GM12878 (cell line): Measurements from ENCODE around the gene MEIS1. TPM values are rescaled to one million over a fixed set of nuclear protein-coding genes. Genes with fewer than 3 reads are reported as not detected.
A peak's percentile ranks its signal among the peaks of the same experiment; 100 is the strongest.

Experiments
- ATAC-seq: fragments of 200-7000 bp; cut with Tn5 transposase; 3 replicates; pipeline ENCODE4 v1.9.1; 2020; ENCODE audit warnings: mild to moderate bottlenecking, moderate library complexity
- BruUV-seq: library from RNA; stranded (reverse); fragments of 400-500 nt; replicated peaks from 2 replicates; lab custom pipeline; 2021; lab: Mats Ljungman, UMichigan
- CTCF ChIA-PET: fragments of 300-600 bp; sonication (Branson Sonifier 250); formaldehyde crosslinking; extraction: SDS; loops from one replicate; lab custom pipeline; 2021; ENCODE audit warnings: inconsistent platforms; lab: Yijun Ruan, JAX
- POLR2A ChIA-PET: fragments of 350-600 bp; formaldehyde crosslinking; extraction: SDS; loops from one replicate; lab custom pipeline; 2021; ENCODE audit warnings: inconsistent platforms; lab: Charles Lee
- RAD21 ChIA-PET: fragments of 300-600 bp; sonication (Branson Sonifier 250); formaldehyde crosslinking; loops from one replicate; lab custom pipeline; 2023; ENCODE audit warnings: antibody characterized with exemption; ENCODE audit not compliant: unreplicated experiment; lab: Charles Lee
- SMC1A ChIA-PET: fragments of 300-600 bp; sonication (Branson Sonifier 250); formaldehyde crosslinking; loops from one replicate; lab custom pipeline; 2023; ENCODE audit not compliant: unreplicated experiment, uncharacterized antibody; lab: Charles Lee
- DNase-seq: peaks from one replicate; pipeline ENCODE4 v3.0.0-alpha.2; 2011; ENCODE audit warnings: low read depth, low spot score
- FAIRE-seq: peaks from 3 replicates; lab custom pipeline; 2011; peaks lifted over from hg19 to GRCh38; lab: Jason Lieb, UNC
- H2AFZ ChIP-seq: 2 replicates; pipeline ENCODE4 v1.6.0; 2011; ENCODE audit warnings: low read depth, low read length, control low read depth; ENCODE audit not compliant: control insufficient read depth
- H3K27ac ChIP-seq: 2 replicates; pipeline ENCODE4 v1.5.1; 2011; ENCODE audit warnings: control low read depth; ENCODE audit not compliant: control insufficient read depth, insufficient read depth
- H3K27me3 ChIP-seq, 2 experiments: replicated peaks in 1 of 2; 2 replicates each; pipeline versions ENCODE4 v1.6.0 to v1.6.1; 2011; ENCODE audit warnings: low read length in 1 of 2; ENCODE audit not compliant: control insufficient read depth in 2 of 2, insufficient read depth in 2 of 2
- H3K36me3 ChIP-seq, 2 experiments: 2 replicates each; pipeline ENCODE4 v1.5.1; 2011; ENCODE audit warnings: low read length in 1 of 2; ENCODE audit not compliant: control insufficient read depth in 2 of 2, insufficient read depth in 2 of 2
- H3K4me1 ChIP-seq: 2 replicates; pipeline ENCODE4 v1.6.1; 2011; ENCODE audit warnings: mild to moderate bottlenecking, low read length, moderate library complexity, mixed read lengths; ENCODE audit not compliant: control insufficient read depth, insufficient read depth
- H3K4me2 ChIP-seq: 2 replicates; pipeline ENCODE4 v1.6.0; 2011; ENCODE audit warnings: control low read depth; ENCODE audit not compliant: control insufficient read depth, insufficient read depth
- H3K4me3 ChIP-seq: fragments of 200-600 bp; sonication (generic); 2 replicates; pipeline ENCODE4 v1.5.1; 2016
- H3K79me2 ChIP-seq: 2 replicates; pipeline ENCODE4 v1.6.0; 2011; ENCODE audit warnings: low read length; ENCODE audit not compliant: control insufficient read depth, insufficient read depth
- H3K9ac ChIP-seq: 2 replicates; pipeline ENCODE4 v1.8.0; 2011; ENCODE audit warnings: low read length, control low read depth, mixed read lengths; ENCODE audit not compliant: control insufficient read depth, insufficient read depth
- H3K9me3 ChIP-seq: replicated peaks from 3 replicates; pipeline ENCODE4 v1.5.1; 2011; ENCODE audit warnings: mild to moderate bottlenecking, low read length; ENCODE audit not compliant: control insufficient read depth, insufficient read depth
- H4K20me1 ChIP-seq: 2 replicates; pipeline ENCODE4 v1.6.0; 2011; ENCODE audit not compliant: control insufficient read depth, insufficient read depth
- BACH1 ChIP-seq: fragments of 450-650 bp; IDR thresholded peaks from 2 replicates; pipeline ENCODE4 v1.6.1; 2017; ENCODE audit warnings: mild to moderate bottlenecking, borderline replicate concordance
- CBX5 ChIP-seq: sonication (generic); IDR thresholded peaks from 2 replicates; pipeline ENCODE4 v1.6.1; 2016; ENCODE audit warnings: low read depth, moderate library complexity, mild to moderate bottlenecking, inconsistent platforms
- CHD2 ChIP-seq: IDR thresholded peaks from 2 replicates; pipeline ENCODE4 v1.6.1; 2011; ENCODE audit warnings: low read depth, low read length, improper control_type of control experiment, borderline replicate concordance
- E2F8 ChIP-seq: fragments of 450-650 bp; IDR thresholded peaks from 2 replicates; pipeline ENCODE4 v1.6.1; 2018; ENCODE audit warnings: mild to moderate bottlenecking, low read depth, moderate library complexity; ENCODE audit not compliant: partially characterized antibody
- EED ChIP-seq: sonication (generic); IDR thresholded peaks from 2 replicates; pipeline ENCODE4 v1.6.1; 2016; ENCODE audit warnings: antibody characterized with exemption, low read depth
- IKZF1 ChIP-seq: fragments of 450-650 bp; conservative IDR thresholded peaks from 2 replicates; pipeline ENCODE4 v1.6.1; 2017; ENCODE audit warnings: antibody characterized with exemption, mild to moderate bottlenecking
- MTA2 ChIP-seq: fragments of 450-650 bp; IDR thresholded peaks from 2 replicates; pipeline ENCODE4 v1.6.1; 2016; ENCODE audit warnings: low read depth, mild to moderate bottlenecking, moderate library complexity
- NFXL1 ChIP-seq: fragments of 450-650 bp; IDR thresholded peaks from 2 replicates; pipeline ENCODE4 v1.6.1; 2017; ENCODE audit warnings: antibody characterized with exemption, mild to moderate bottlenecking, borderline replicate concordance
- RB1 ChIP-seq: fragments of 450-650 bp; formaldehyde crosslinking; IDR thresholded peaks from 2 replicates; pipeline ENCODE4 v1.6.1; 2017; ENCODE audit warnings: mild to moderate bottlenecking, borderline replicate concordance
- RUNX3 ChIP-seq: IDR thresholded peaks from 2 replicates; pipeline ENCODE4 v1.6.1; 2012; ENCODE audit warnings: low read length, inconsistent platforms
- TCF3 ChIP-seq: IDR thresholded peaks from 2 replicates; pipeline ENCODE4 v1.6.1; 2012; ENCODE audit warnings: low read depth, mild to moderate bottlenecking, low read length, borderline replicate concordance; ENCODE audit not compliant: insufficient read depth
- ZBTB40 ChIP-seq: fragments of 450-650 bp; IDR thresholded peaks from 2 replicates; pipeline ENCODE4 v1.6.1; 2016; ENCODE audit warnings: mild to moderate bottlenecking, moderate library complexity, borderline replicate concordance
- ZNF592 ChIP-seq: fragments of 450-650 bp; IDR thresholded peaks from 2 replicates; pipeline ENCODE4 v1.6.1; 2017; ENCODE audit warnings: mild to moderate bottlenecking, moderate library complexity
- WGBS: methylation state at CpG from one replicate; pipeline ENCODE4 v1.1.6; 2016; ENCODE audit warnings: low lambda C conversion rate; ENCODE audit not compliant: insufficient replicate concordance, insufficient coverage; ENCODE audit errors: missing lambda C conversion rate; 5-methylcytosine and 5-hydroxymethylcytosine counted together
- in situ Hi-C: fragments of 300-500 bp; cut with MboI; formaldehyde crosslinking; loops from 9 replicates; pipeline ENCODE4 v1.14.3; 2018; ENCODE audit warnings: mixed read lengths
- intact Hi-C: fragments of 100-400 bp; cut with micrococcal nuclease; formaldehyde crosslinking; loops from one replicate; pipeline ENCODE4 v1.14.2; 2022; ENCODE audit not compliant: unreplicated experiment
- polyA plus RNA-seq, 11 experiments: library from polyadenylated mRNA; depleted of rRNA in 4 of 11; unstranded in 6 of 11; stranded (reverse) in 5 of 11; fragments of >200 nt; fragmentation: Nextera tagmentation in 4 of 11; fragmentation: Illumina TruSeq in 1 of 11; extraction: Ambion mirVana in 4 of 11; extraction: Trizol in 1 of 11; gene quantifications; 1 replicate in 1 of 11; 2 replicates in 10 of 11; pipeline versions ENCODE4 v1.2.1 to v1.2.3, GENCODE V29; 2011 to 2016; ENCODE audit warnings: inconsistent platforms in 2 of 11, missing spikeins in 2 of 11, low read depth in 1 of 11
- total RNA-seq, 4 experiments: library from RNA; depleted of rRNA in 3 of 4; stranded (reverse); fragments of >200 nt in 3 of 4; fragmentation: Illumina TruSeq in 1 of 4; extraction: Trizol in 1 of 4; gene quantifications; 2 replicates each; pipeline versions ENCODE4 v1.2.1 to v1.2.3, GENCODE V29; 2013 to 2021

The MEIS1 gene
- total and polyA plus RNA-seq, 10 of the 15 experiments (the other 5 are each of a cell fraction or from before 2014, with no cell fraction given) = 0.04 to 0.31 (median 0.14) TPM; not detected in 6

GRCh38 chr2:66433695-66433944 is 1.3 kb upstream of the MEIS1 start:
- FAIRE-seq = no peak
- in situ Hi-C loops = loop anchor here (25.0 kb wide), 2 partner anchors 1404 to 2004 kb away; no protein-coding TSS in a partner anchor
- no peak for ATAC-seq
- no peak for TF ChIP-seq NFXL1
- no peak for TF ChIP-seq CHD2
- TF ChIP-seq BACH1 = no peak
- no peak for TF ChIP-seq TCF3
- TF ChIP-seq RB1 = no peak
- TF ChIP-seq E2F8 = no peak
- TF ChIP-seq ZNF592 = no peak
- no peak for TF ChIP-seq ZBTB40
- TF ChIP-seq IKZF1 = no peak
- TF ChIP-seq RUNX3 = no peak
- TF ChIP-seq EED = no peak
- no peak for TF ChIP-seq CBX5
- no peak for TF ChIP-seq MTA2

More at GRCh38 chr2:66433695-66433944, 1.3 kb upstream of the MEIS1 start:
- DNase-seq = no peak
- Histone ChIP-seq H3K4me3 (peak overlapping the region; percentile 57; the same call in 1 of the 2 replicates), H3K27ac (no peak overlapping the region), H3K9ac (no peak overlapping the region), H3K4me1 (no peaks in the 10 kb centered on the region), H3K36me3 (no peaks in the 10 kb centered on the region), H3K9me3 (no peaks in the 10 kb centered on the region; the same call in 2 of the 3 replicates), H4K20me1 (no peaks in the 10 kb centered on the region), H3K4me2 (peak overlapping the region; percentile 61), H3K79me2 (no peaks in the 10 kb centered on the region), H2AFZ (no peak overlapping the region), H3K27me3 (peaks cover 9 to 32% of the 10 kb centered on the region in 2 experiments)
- ChIA-PET SMC1A (no interaction called here), RAD21 (no interaction called here), POLR2A (no interaction called here), CTCF (interaction anchor here (0.6 to 0.9 kb wide), 2 partner anchors 9 to 31 kb away, joined by 3 to 4 read pairs; no protein-coding TSS in a partner anchor)
- intact Hi-C loops = loop anchor here (2.0 kb wide), 1 partner anchor 141 kb away; no protein-coding TSS in a partner anchor
- no TSS peak for BruUV-seq
- WGBS = 8% methylated on average over 7 of the region's 7 CpGs
